Cardiac ventricle fibroblast (primary cell): Measurements from ENCODE around the gene CHD8. TPM values are rescaled to one million over a fixed set of nuclear protein-coding genes. Genes with fewer than 3 reads are reported as not detected.

Experiments used
- total RNA-seq: library from RNA; depleted of rRNA; stranded (reverse); fragments of >200 nt; gene quantifications from 2 replicates; pipeline ENCODE4 v1.2.3, GENCODE V29; 2015

Gene CHD8, protein sequence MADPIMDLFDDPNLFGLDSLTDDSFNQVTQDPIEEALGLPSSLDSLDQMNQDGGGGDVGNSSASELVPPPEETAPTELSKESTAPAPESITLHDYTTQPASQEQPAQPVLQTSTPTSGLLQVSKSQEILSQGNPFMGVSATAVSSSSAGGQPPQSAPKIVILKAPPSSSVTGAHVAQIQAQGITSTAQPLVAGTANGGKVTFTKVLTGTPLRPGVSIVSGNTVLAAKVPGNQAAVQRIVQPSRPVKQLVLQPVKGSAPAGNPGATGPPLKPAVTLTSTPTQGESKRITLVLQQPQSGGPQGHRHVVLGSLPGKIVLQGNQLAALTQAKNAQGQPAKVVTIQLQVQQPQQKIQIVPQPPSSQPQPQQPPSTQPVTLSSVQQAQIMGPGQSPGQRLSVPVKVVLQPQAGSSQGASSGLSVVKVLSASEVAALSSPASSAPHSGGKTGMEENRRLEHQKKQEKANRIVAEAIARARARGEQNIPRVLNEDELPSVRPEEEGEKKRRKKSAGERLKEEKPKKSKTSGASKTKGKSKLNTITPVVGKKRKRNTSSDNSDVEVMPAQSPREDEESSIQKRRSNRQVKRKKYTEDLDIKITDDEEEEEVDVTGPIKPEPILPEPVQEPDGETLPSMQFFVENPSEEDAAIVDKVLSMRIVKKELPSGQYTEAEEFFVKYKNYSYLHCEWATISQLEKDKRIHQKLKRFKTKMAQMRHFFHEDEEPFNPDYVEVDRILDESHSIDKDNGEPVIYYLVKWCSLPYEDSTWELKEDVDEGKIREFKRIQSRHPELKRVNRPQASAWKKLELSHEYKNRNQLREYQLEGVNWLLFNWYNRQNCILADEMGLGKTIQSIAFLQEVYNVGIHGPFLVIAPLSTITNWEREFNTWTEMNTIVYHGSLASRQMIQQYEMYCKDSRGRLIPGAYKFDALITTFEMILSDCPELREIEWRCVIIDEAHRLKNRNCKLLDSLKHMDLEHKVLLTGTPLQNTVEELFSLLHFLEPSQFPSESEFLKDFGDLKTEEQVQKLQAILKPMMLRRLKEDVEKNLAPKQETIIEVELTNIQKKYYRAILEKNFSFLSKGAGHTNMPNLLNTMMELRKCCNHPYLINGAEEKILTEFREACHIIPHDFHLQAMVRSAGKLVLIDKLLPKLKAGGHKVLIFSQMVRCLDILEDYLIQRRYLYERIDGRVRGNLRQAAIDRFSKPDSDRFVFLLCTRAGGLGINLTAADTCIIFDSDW (N-terminal part only)
- total RNA-seq = 32.4 and 35.6 TPM in 2 replicates

GRCh38 chr14:21455912-21456667 is at the start of gene CHD8:
Gene CHD8, minus strand, starts transcription at chr14:21456123. Its CDS starts 24,480 bp downstream, at chr14:21431643.

GRCh38 chr14:21476925-21477681 is 21.2 kb upstream of the CHD8 start, which contains the start of the genes RAB2B and TOX4:
Gene RAB2B, minus strand, starts transcription at chr14:21476959. Its CDS starts 87 bp downstream, at chr14:21476872.
Gene TOX4, plus strand, starts transcription at chr14:21477195. Its CDS starts 84 bp downstream, at chr14:21477279.

DNA sequence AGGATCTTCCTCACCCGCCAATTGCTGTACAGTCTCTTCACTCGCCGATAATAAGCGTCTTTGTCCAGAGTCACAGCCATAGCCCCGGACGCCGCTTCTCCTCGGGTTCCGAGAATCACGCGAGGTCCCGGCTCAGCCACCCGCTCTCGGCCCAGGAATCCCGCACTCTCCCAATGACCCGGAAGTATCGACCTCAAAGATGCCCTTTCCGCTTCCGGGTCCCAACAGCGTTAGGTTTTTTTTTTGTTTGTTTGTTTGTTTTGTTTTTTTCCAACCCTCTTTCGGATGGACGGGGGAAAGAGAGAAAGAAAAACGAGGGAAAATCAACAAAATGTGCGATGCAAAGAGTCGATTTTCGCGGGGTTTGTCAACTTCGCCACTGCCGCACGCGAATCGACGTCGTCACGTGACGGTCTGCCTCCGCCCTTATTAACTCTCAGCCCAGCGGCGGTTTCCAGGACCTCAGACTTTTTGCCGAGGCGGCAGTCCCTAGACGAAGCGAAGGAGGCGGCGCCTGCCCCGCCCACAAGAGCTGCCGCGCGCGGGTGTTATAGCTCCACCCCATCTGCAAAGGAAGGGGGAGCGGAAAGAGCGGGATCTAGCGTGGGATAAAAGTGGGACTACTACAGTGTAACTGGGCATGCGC is 72.0 kb downstream of the CHD8 start, which contains the start of gene SUPT16H:
SUPT16H (minus strand) TSS at position 172 of the 646 bp plus-strand sequence; CDS start at position 80, 92 bp downstream.

Other genes starting within 250 kb of the CHD8 start
- gene HNRNPC, start 186.7 kb downstream of the CHD8 start, total RNA-seq = 466 and 553 TPM in 2 replicates
- gene RPGRIP1, start 176.0 kb downstream of the CHD8 start, total RNA-seq = not detected in 2 replicates
- gene SUPT16H, start 72.1 kb downstream of the CHD8 start, total RNA-seq = 34.3 and 45.4 TPM in 2 replicates
- 11.2 and 11.5 TPM in 2 replicates for gene RAB2B, start 20.8 kb upstream of the CHD8 start, total RNA-seq
- gene TOX4, start 21.1 kb upstream of the CHD8 start, total RNA-seq = 34.3 and 40.9 TPM in 2 replicates
- 19.6 and 22.0 TPM in 2 replicates for gene METTL3, start 55.2 kb upstream of the CHD8 start, total RNA-seq
- gene SALL2, start 70.2 kb upstream of the CHD8 start, total RNA-seq = 8.8 and 9.0 TPM in 2 replicates
- not detected in 2 replicates for gene OR10G3, start 124.0 kb upstream of the CHD8 start, total RNA-seq
- not detected in 2 replicates for gene OR10G2, start 178.8 kb upstream of the CHD8 start, total RNA-seq
- not detected in 2 replicates for gene OR4E2, start 197.7 kb upstream of the CHD8 start, total RNA-seq
- not detected in 2 replicates for gene OR4E1, start 217.7 kb upstream of the CHD8 start, total RNA-seq